Epithelial cell of esophagus (primary cell): ENCODE measurements around the gene MPP7.

ENCODE experiments used
- DNase-seq: peaks from one replicate; pipeline ENCODE4 v3.0.0; 2010; ENCODE audit warnings: low read depth
- H3K4me3 ChIP-seq: 2 replicates; pipeline ENCODE4 v1.5.1; 2011; ENCODE audit warnings: mild to moderate bottlenecking, low read length, control low read depth
- TF ChIP-seq, protein P1 (sequence below): IDR thresholded peaks from 2 replicates; pipeline ENCODE4 v1.5.1; 2011; ENCODE audit warnings: low read depth, mild to moderate bottlenecking, low read length, control low read depth, inconsistent platforms; ENCODE audit not compliant: insufficient read depth; ENCODE audit errors: missing control alignments

The MPP7 gene

DNA sequence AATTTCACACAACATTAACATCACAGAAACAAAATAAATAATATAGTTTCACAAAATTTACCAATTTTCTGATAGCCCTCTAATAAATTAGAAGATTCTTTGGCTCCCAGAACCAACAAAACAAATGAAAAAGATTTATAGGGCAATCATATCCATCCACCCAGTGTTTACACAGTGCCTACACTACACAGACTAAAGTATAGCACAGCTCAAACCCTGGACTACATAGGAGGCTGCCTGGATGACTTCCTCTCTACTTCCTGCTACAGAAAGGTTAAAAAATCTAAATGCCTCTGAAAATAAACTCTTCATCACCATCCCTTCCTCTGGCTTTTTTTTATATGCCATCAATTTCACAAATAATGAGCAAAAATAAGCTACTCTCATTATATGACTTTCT is 28.4 kb downstream of the MPP7 start:
- H3K4me3 ChIP-seq: no peak overlapping the region
- no peak for DNase-seq
- TF ChIP-seq, protein P1, sequence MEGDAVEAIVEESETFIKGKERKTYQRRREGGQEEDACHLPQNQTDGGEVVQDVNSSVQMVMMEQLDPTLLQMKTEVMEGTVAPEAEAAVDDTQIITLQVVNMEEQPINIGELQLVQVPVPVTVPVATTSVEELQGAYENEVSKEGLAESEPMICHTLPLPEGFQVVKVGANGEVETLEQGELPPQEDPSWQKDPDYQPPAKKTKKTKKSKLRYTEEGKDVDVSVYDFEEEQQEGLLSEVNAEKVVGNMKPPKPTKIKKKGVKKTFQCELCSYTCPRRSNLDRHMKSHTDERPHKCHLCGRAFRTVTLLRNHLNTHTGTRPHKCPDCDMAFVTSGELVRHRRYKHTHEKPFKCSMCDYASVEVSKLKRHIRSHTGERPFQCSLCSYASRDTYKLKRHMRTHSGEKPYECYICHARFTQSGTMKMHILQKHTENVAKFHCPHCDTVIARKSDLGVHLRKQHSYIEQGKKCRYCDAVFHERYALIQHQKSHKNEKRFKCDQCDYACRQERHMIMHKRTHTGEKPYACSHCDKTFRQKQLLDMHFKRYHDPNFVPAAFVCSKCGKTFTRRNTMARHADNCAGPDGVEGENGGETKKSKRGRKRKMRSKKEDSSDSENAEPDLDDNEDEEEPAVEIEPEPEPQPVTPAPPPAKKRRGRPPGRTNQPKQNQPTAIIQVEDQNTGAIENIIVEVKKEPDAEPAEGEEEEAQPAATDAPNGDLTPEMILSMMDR: no peak

DNA sequence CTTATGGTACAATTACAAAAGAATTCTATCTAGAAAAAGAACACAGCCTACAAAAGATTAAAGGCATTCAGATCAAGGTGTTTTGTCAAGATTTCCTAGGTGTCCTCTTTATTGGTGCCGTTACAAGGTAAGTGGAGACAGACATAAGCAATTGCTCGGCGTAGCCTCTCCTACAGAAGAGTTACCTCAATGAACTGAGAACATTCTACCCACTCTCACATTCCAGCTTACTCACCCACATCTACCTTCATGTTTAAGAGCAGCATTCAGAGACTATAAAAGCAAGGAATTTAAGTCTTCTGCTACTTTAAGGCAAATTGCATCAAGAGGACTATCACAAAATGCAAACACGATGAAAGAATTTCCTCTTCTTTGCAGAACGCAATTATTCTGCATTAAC is 29.5 kb downstream of the MPP7 start:
- TF ChIP-seq, protein P1: no peak
- H3K4me3 ChIP-seq: no peak overlapping the region
- no peak for DNase-seq

DNA sequence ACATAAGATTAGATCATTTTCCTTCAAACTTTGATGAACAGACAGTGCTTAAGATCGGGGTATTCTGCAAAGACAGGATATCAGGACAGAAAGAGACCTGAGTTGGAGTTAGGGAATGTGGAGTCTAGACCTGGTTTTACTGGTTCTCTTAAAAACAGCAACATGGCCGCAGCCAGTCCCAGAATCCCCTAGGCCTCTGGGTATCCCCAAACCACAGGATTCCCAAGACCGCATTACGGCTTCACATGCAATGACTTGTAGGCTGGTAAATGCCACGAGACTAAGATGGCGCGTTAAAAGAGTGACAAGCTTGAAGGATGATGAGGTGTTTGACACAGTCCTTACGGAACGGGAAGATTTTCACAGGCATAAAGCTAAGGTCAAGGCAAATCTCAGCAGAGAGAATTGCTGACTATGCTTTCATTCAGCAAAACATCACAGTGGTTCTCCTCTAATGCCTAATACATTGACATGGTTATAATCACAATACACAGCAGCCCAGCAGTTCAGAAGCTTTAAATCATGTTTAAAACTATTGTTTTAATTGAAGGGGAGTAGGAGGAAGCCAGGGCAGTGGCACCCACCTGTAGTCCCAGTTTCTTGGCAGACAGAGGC is 32.9 kb downstream of the MPP7 start:
- no peak overlapping the region for H3K4me3 ChIP-seq
- TF ChIP-seq, protein P1: no peak
- peak; percentile 54 for DNase-seq

DNA sequence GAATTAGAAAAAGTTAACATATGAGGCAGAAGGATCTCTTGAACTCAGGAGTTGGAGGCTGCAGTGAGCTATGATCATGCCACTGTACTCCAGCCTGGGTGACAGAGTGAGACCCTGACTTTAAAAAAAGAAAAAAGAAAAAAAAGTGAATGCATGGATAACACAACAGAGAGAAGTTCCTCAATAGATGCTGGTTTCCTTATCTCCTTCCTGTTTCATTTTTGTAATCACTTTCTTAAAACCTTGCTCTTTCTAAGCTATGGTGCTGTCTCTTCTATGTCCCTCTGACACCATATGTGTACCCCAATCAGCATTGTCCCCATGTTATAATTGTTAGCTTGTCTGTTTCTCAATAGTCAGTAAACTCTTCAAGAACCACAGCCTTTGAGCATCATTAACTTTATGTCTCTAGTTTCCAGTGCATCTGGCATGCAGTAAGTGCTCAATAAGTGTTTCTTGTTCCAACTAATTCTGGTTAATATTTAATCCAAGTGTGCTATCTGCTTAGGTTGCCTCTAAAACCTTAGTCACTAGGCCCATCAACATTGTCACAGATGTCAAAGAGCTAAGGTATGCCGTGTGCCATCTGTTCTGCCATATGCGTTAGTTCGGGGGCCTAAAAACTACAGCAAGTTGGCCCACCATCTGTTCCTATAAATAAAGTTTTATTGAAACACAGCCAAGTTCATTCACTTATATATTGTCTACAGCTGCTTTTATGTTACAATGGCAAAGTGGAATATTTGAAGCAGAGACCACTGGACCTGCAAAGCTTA is 36.2 kb downstream of the MPP7 start:
- no peak overlapping the region for H3K4me3 ChIP-seq
- no peak for DNase-seq
- TF ChIP-seq, protein P1: no peak

DNA sequence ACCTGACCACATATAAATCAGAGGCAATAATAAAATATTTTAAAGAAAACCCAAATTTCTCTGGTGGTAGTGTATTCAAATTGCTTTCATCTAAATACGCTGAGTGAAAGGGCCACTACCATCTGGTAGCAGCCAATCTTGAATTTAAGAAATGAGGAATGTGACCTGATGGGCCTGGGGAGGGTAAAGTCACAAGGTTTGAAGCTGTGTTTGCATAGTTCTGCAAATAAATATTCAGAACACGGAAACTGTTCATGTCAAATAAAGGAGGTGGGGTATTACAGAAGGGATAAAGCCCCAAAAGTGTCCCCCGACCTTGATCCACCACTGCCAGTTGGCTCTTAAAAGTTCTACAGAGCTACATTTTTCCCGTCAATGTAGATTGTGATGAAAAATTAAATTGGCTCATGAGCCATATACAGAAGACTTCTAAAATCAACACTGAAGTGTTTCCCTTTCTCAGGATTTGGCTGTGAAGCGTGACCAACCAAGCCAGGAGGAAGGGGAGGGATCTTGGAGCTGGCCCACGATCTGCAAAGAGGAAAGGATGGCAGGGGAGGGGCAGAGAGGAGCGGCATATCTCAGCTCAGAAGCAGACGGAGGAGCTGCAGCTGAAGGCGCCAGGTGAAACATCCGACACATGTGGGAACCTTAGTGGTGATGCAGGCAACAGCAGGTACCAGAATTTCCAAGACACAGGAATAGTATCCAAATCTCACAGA is 39.6 kb downstream of the MPP7 start:
- DNase-seq: peak; percentile 30
- H3K4me3 ChIP-seq: no peak overlapping the region
- TF ChIP-seq, protein P1: no peak

DNA sequence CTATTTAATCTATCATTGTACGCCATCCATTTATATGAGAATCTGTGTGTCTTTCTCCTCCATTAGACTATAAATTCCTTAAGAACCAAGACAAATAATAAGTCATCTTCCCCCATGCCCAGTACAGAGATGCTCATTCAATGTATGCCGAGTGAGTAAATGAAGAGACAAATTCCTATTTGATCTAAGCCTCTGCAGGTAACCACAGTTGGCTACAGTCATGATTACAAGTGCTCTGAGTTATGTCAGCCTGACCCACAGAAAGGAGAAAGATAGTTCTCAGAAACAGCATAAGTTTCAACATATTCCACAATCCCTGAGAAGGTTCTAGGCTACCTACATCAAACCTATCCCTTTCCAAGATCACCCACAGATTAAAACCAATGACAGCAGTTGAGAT is 46.1 kb downstream of the MPP7 start:
- TF ChIP-seq, protein P1: no peak
- no peak overlapping the region for H3K4me3 ChIP-seq
- peak; percentile 90 for DNase-seq
